HEK293 (cell line): Measurements from ENCODE around the gene RASA1.

Experiments used
- CTCF ChIA-PET: fragments of 350-600 bp; formaldehyde crosslinking; extraction: SDS; loops from one replicate; lab custom pipeline; 2021; ENCODE audit warnings: antibody characterized with exemption; lab: Yijun Ruan, JAX
- POLR2A ChIA-PET: fragments of 300-600 bp; formaldehyde crosslinking; extraction: SDS; loops from one replicate; lab custom pipeline; 2020; ENCODE audit warnings: antibody characterized with exemption, inconsistent platforms; lab: Yijun Ruan, JAX
- H3K27ac ChIP-seq: fragments of 200-500 bp; sonication (Bioruptor generic); 2 replicates; pipeline ENCODE4 v1.5.1; 2014; ENCODE audit warnings: low read depth, low read length, control low read depth, inconsistent platforms; ENCODE audit errors: extremely low read depth
- H3K36me3 ChIP-seq, 2 experiments: fragments of 200-500 bp in 1 of 2; sonication (Bioruptor generic) in 1 of 2; 1 replicate in 1 of 2; 2 replicates in 1 of 2; pipeline ENCODE4 v1.5.1; 2014 to 2017; ENCODE audit warnings: inconsistent platforms in 2 of 2, low read length in 2 of 2; ENCODE audit not compliant: control insufficient read depth in 2 of 2, insufficient read depth in 1 of 2
- H3K4me1 ChIP-seq: fragments of 200-500 bp; sonication (Bioruptor generic); 2 replicates; pipeline ENCODE4 v1.5.1; 2014; ENCODE audit warnings: mild to moderate bottlenecking, low read length, inconsistent platforms; ENCODE audit not compliant: control insufficient read depth, insufficient read depth
- H3K4me3 ChIP-seq: 2 replicates; pipeline ENCODE4 v1.5.1; 2011; ENCODE audit warnings: low read depth, mild to moderate bottlenecking, control low read depth, low read length, moderate library complexity
- H3K9me3 ChIP-seq: fragments of 200-500 bp; sonication (Bioruptor generic); 2 replicates; pipeline ENCODE4 v1.5.1; 2014; ENCODE audit warnings: low read depth, low read length, inconsistent platforms; ENCODE audit not compliant: control insufficient read depth, insufficient read depth
- GFI1B ChIP-seq: fragments of 450-650 bp; formaldehyde crosslinking; IDR thresholded peaks from 2 replicates; pipeline ENCODE4 v1.5.1; 2016; ENCODE audit warnings: missing biosample characterization, missing genetic modification characterization
- MYNN ChIP-seq: fragments of 450-650 bp; formaldehyde crosslinking; IDR thresholded peaks from 2 replicates; pipeline ENCODE4 v1.5.1; 2016; ENCODE audit warnings: missing biosample characterization, missing genetic modification characterization, borderline replicate concordance
- OSR2 ChIP-seq: fragments of 450-650 bp; formaldehyde crosslinking; IDR thresholded peaks from 2 replicates; pipeline ENCODE4 v1.5.1; 2016; ENCODE audit warnings: missing biosample characterization, missing genetic modification characterization
- RBAK ChIP-seq: fragments of 450-650 bp; formaldehyde crosslinking; IDR thresholded peaks from 2 replicates; pipeline ENCODE4 v1.5.1; 2016; ENCODE audit warnings: missing biosample characterization, missing genetic modification characterization
- REPIN1 ChIP-seq: fragments of 450-650 bp; formaldehyde crosslinking; IDR thresholded peaks from 2 replicates; pipeline ENCODE4 v1.5.1; 2017; ENCODE audit warnings: missing biosample characterization, missing genetic modification characterization, low read depth
- SCRT1 ChIP-seq: fragments of 450-650 bp; formaldehyde crosslinking; IDR thresholded peaks from 2 replicates; pipeline ENCODE4 v1.5.1; 2016; ENCODE audit warnings: missing biosample characterization, missing genetic modification characterization, borderline replicate concordance
- ZNF214 ChIP-seq: fragments of 450-650 bp; formaldehyde crosslinking; IDR thresholded peaks from 2 replicates; pipeline ENCODE4 v1.5.1; 2017; ENCODE audit warnings: missing biosample characterization, mild to moderate bottlenecking, missing genetic modification characterization, borderline replicate concordance
- ZNF324 ChIP-seq: fragments of 450-650 bp; formaldehyde crosslinking; IDR thresholded peaks from 2 replicates; pipeline ENCODE4 v1.5.1; 2016; ENCODE audit warnings: missing biosample characterization, missing genetic modification characterization
- ZNF394 ChIP-seq: fragments of 450-650 bp; formaldehyde crosslinking; IDR thresholded peaks from 2 replicates; pipeline ENCODE4 v1.5.1; 2016; ENCODE audit warnings: missing biosample characterization, missing genetic modification characterization, mild to moderate bottlenecking, moderate library complexity, borderline replicate concordance
- ZNF529 ChIP-seq: fragments of 450-650 bp; formaldehyde crosslinking; IDR thresholded peaks from 2 replicates; pipeline ENCODE4 v1.5.1; 2017; ENCODE audit warnings: missing genetic modification characterization, missing biosample characterization; ENCODE audit not compliant: insufficient replicate concordance
- ZNF561 ChIP-seq: fragments of 450-650 bp; IDR thresholded peaks from 2 replicates; pipeline ENCODE4 v1.5.1; 2018; ENCODE audit warnings: missing biosample characterization, missing genetic modification characterization, borderline replicate concordance
- ZNF600 ChIP-seq: fragments of 450-650 bp; formaldehyde crosslinking; IDR thresholded peaks from 2 replicates; pipeline ENCODE4 v1.5.1; 2016; ENCODE audit warnings: missing biosample characterization, missing genetic modification characterization
- ZNF660 ChIP-seq: fragments of 450-650 bp; IDR thresholded peaks from 2 replicates; pipeline ENCODE4 v1.5.1; 2018; ENCODE audit warnings: missing biosample characterization, mild to moderate bottlenecking, missing genetic modification characterization
- ZNF747 ChIP-seq: fragments of 450-650 bp; formaldehyde crosslinking; IDR thresholded peaks from 2 replicates; pipeline ENCODE4 v1.5.1; 2016; ENCODE audit warnings: missing biosample characterization, missing genetic modification characterization
- TF ChIP-seq, protein P1 (sequence below): fragments of 450-650 bp; formaldehyde crosslinking; IDR thresholded peaks from 2 replicates; pipeline ENCODE4 v1.5.1; 2016; ENCODE audit warnings: missing biosample characterization, missing genetic modification characterization
- TF ChIP-seq, protein P2 (sequence below): fragments of 450-650 bp; formaldehyde crosslinking; IDR thresholded peaks from 2 replicates; pipeline ENCODE4 v1.5.1; 2017; ENCODE audit warnings: missing biosample characterization, missing genetic modification characterization
- TF ChIP-seq, protein P3 (sequence below): fragments of 450-650 bp; formaldehyde crosslinking; IDR thresholded peaks from 2 replicates; pipeline ENCODE4 v1.5.1; 2016; ENCODE audit warnings: missing biosample characterization, missing genetic modification characterization
- TF ChIP-seq, protein P4 (sequence below): fragments of 450-650 bp; formaldehyde crosslinking; IDR thresholded peaks from 2 replicates; pipeline ENCODE4 v1.5.1; 2016; ENCODE audit warnings: missing biosample characterization, missing genetic modification characterization

Gene RASA1

DNA sequence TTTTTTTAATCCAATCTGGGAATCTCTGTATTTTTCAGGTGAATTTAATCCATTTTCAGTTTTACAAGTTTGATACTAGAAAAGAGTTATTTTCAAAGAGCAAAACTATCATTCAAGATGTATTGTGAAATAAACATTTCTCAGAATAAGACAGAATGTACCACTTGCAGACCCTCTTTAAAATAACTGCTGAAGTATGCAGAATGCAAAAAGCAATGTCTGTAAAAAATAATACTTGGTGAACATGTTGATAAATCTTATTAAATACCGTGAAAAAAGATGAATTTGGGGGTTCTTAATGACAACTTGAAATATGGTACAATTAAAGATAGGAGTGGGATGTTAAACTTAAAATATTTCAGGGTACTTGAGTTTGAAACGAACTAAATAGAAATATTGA, 26.1 kb upstream of the RASA1 start:
- POLR2A ChIA-PET = no interaction called here
- Histone ChIP-seq H3K4me3 (no peak overlapping the region), H3K36me3 (no peaks in the 10 kb centered on the region), H3K27ac (no peak overlapping the region), H3K9me3 (no peaks in the 10 kb centered on the region), H3K4me1 (no peaks in the 10 kb centered on the region)
- TF ChIP-seq MYNN (tag by site-specific recombination) = no peak
- TF ChIP-seq SCRT1 (tag by site-specific recombination) = no peak
- CTCF ChIA-PET = no interaction called here

DNA sequence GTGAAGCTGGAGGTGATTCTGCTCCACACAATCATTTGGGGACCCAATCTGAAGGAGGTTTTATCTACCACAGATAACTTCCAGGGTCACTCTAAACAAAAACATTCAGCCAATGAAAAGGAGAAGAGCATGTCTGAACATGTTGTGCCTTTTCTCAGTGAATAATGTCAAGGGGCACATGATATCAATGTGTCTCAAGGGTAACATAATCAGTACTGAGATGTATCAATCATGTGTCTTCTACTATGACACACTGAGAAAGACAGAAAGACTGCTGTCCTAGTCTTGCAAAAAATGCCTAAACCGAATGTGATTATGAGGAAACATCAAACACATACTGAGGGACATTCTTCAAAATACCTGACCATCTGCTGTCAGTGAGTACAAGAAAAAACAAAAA, 25.4 kb upstream of the RASA1 start:
- TF ChIP-seq, protein P1, sequence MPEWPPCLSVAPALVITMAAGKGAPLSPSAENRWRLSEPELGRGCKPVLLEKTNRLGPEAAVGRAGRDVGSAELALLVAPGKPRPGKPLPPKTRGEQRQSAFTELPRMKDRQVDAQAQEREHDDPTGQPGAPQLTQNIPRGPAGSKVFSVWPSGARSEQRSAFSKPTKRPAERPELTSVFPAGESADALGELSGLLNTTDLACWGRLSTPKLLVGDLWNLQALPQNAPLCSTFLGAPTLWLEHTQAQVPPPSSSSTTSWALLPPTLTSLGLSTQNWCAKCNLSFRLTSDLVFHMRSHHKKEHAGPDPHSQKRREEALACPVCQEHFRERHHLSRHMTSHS = no peak
- no peak for TF ChIP-seq RBAK (tag by site-specific recombination)
- TF ChIP-seq, protein P2, sequence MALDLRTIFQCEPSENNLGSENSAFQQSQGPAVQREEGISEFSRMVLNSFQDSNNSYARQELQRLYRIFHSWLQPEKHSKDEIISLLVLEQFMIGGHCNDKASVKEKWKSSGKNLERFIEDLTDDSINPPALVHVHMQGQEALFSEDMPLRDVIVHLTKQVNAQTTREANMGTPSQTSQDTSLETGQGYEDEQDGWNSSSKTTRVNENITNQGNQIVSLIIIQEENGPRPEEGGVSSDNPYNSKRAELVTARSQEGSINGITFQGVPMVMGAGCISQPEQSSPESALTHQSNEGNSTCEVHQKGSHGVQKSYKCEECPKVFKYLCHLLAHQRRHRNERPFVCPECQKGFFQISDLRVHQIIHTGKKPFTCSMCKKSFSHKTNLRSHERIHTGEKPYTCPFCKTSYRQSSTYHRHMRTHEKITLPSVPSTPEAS (tag by site-specific recombination) = no peak
- TF ChIP-seq, protein P3, sequence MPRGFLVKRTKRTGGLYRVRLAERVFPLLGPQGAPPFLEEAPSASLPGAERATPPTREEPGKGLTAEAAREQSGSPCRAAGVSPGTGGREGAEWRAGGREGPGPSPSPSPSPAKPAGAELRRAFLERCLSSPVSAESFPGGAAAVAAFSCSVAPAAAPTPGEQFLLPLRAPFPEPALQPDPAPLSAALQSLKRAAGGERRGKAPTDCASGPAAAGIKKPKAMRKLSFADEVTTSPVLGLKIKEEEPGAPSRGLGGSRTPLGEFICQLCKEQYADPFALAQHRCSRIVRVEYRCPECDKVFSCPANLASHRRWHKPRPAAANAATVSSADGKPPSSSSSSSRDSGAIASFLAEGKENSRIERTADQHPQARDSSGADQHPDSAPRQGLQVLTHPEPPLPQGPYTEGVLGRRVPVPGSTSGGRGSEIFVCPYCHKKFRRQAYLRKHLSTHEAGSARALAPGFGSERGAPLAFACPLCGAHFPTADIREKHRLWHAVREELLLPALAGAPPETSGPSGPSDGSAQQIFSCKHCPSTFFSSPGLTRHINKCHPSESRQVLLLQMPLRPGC = no peak
- no peak for TF ChIP-seq ZNF324 (tag by site-specific recombination)
- TF ChIP-seq ZNF529 = no peak
- TF ChIP-seq ZNF600 (tag by site-specific recombination) = no peak
- no peak for TF ChIP-seq OSR2 (tag by site-specific recombination)
- no peak for TF ChIP-seq ZNF561 (tag by site-specific recombination)
- no peak for TF ChIP-seq ZNF660 (tag by site-specific recombination)
- TF ChIP-seq, protein P4, sequence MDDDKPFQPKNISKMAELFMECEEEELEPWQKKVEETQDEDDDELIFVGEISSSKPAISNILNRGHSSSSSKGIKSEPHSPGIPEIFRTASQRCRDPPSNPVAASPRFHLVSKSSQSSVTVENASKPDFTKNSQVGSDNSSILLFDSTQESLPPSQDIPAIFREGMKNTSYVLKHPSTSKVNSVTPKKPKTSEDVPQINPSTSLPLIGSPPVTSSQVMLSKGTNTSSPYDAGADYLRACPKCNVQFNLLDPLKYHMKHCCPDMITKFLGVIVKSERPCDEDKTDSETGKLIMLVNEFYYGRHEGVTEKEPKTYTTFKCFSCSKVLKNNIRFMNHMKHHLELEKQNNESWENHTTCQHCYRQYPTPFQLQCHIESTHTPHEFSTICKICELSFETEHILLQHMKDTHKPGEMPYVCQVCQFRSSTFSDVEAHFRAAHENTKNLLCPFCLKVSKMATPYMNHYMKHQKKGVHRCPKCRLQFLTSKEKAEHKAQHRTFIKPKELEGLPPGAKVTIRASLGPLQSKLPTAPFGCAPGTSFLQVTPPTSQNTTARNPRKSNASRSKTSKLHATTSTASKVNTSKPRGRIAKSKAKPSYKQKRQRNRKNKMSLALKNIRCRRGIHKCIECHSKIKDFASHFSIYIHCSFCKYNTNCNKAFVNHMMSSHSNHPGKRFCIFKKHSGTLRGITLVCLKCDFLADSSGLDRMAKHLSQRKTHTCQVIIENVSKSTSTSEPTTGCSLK (tag by site-specific recombination) = no peak
- no peak for TF ChIP-seq REPIN1 (tag by site-specific recombination)
- no peak for TF ChIP-seq ZNF747
- no peak for TF ChIP-seq GFI1B (tag by site-specific recombination)
- no peak for TF ChIP-seq ZNF394 (tag by site-specific recombination)
- no peak for TF ChIP-seq ZNF214 (tag by site-specific recombination)
- Histone ChIP-seq H3K36me3 (no peaks in the 10 kb centered on the region), H3K9me3 (no peaks in the 10 kb centered on the region), H3K4me3 (no peak overlapping the region), H3K4me1 (no peaks in the 10 kb centered on the region), H3K27ac (no peak overlapping the region)
- ChIA-PET CTCF (no interaction called here), POLR2A (no interaction called here)
